Transverse colon (tissue), 4 donors: Measurements from ENCODE around the gene TTLL12. TPM values are rescaled to one million over a fixed set of nuclear protein-coding genes. Genes with fewer than 3 reads are reported as not detected.

Experiments used
- DNase-seq: peaks from one replicate; pipeline ENCODE4 v3.0.0-alpha.2; 2019
- H3K27ac ChIP-seq, 4 donors: fragments of 200-600 bp; sonication (generic); 2 replicates each; pipeline ENCODE4 v1.5.1; 2016 to 2018; ENCODE audit warnings: inconsistent platforms in 4 of 4
- H3K27me3 ChIP-seq: fragments of 200-600 bp; sonication (generic); 2 replicates; pipeline ENCODE4 v1.5.1; 2017; ENCODE audit warnings: inconsistent platforms
- H3K36me3 ChIP-seq, 4 donors: fragments of 200-600 bp; sonication (generic); 2 replicates each; pipeline ENCODE4 v1.5.1; 2017 to 2019; ENCODE audit warnings: inconsistent platforms in 4 of 4
- H3K4me1 ChIP-seq, 4 donors: fragments of 200-600 bp; sonication (generic); 2 replicates each; pipeline ENCODE4 v1.5.1; 2017 to 2020; ENCODE audit warnings: inconsistent platforms in 4 of 4
- H3K4me3 ChIP-seq, 4 donors: fragments of 200-600 bp; sonication (generic); 1 replicate in 1 of 4; 2 replicates in 3 of 4; pipeline versions ENCODE4 v1.5.1 to v1.6.1; 2017 to 2019; ENCODE audit warnings: inconsistent platforms in 4 of 4
- H3K9me3 ChIP-seq, 2 donors: fragments of 200-600 bp; sonication (generic); 2 replicates each; pipeline ENCODE4 v1.5.1; 2017 to 2019; ENCODE audit warnings: inconsistent platforms in 2 of 2
- CTCF ChIP-seq, 5 experiments: fragments of 200-600 bp in 3 of 5; fragments of 450-650 bp in 2 of 5; sonication (generic) in 3 of 5; IDR thresholded peaks; 1 replicate in 2 of 5; 2 replicates in 3 of 5; pipeline ENCODE4 v1.5.1; 2016 to 2017; ENCODE audit warnings: antibody characterized with exemption in 5 of 5, inconsistent platforms in 3 of 5, mild to moderate bottlenecking in 2 of 5, moderate library complexity in 1 of 5
- EP300 ChIP-seq: sonication (generic); formaldehyde crosslinking; IDR thresholded peaks from one replicate; pipeline ENCODE4 v1.6.1; 2017; ENCODE audit warnings: antibody characterized with exemption, low read depth
- POLR2A ChIP-seq: fragments of 450-650 bp; IDR thresholded peaks from one replicate; pipeline ENCODE4 v1.6.1; 2016; ENCODE audit warnings: antibody characterized with exemption, mild to moderate bottlenecking, moderate library complexity
- POLR2AphosphoS5 ChIP-seq, 3 donors: sonication (generic); formaldehyde crosslinking; IDR thresholded peaks; one replicate each; pipeline ENCODE4 v1.6.1; 2016; ENCODE audit warnings: antibody characterized with exemption in 3 of 3
- WGBS, 2 donors: methylation state at CpG; one replicate each; pipeline ENCODE4 v1.1.5; 2018; ENCODE audit warnings: low coverage in 1 of 2; 5-methylcytosine and 5-hydroxymethylcytosine counted together
- in situ Hi-C, 4 donors: fragments of 200-750 bp; cut with MboI; loops; one replicate each; pipeline versions ENCODE4 v1.15.0 to v1.15.1; 2017; ENCODE audit warnings: low sequenced_read_pairs in 3 of 4, low pct_ligation_motif_present in 1 of 4, low pct_unique_long_range_greater_than_20kb in 1 of 4
- intact Hi-C: fragments of 100-400 bp; cut with DNase I; formaldehyde crosslinking; loops from one replicate; pipeline ENCODE4 v1.15.1; 2023; ENCODE audit warnings: low total_unique reads
- total RNA-seq, 4 donors: library from RNA; depleted of rRNA; stranded (reverse); fragments of >200 nt; gene quantifications; one replicate each; pipeline ENCODE4 v1.1.0, GENCODE V29; 2016

Gene TTLL12
- total RNA-seq, 4 donors from 2014 or later = 88.1 to 171 (median 161) TPM

DNA sequence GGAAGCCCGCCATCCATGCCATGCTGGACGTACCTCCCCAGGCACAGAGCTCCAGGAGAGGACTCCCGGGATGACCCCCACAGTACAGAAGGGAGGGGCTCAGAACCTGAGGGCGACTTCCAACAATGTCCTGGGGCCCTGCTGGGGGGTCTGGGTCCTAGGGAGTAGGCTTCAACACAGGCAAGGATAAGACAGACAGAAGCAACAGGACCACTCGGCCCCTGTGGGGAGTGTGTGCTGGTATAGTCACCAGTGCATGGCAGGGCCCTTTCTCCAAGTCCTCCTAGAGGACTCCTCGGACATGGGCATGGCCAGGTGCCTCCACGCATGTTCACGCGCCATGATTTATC lies 16.8 kb downstream of the TTLL12 start:
- intact Hi-C loops = no loop called here
- WGBS, 2 donors = 92% methylated on average over 9 of the region's 9 CpGs; no CpG with 5 or more reads in 1 of the 2 donors
- no peaks in the 10 kb centered on the region for H3K9me3 ChIP-seq
- no peaks in the 10 kb centered on the region for H3K27me3 ChIP-seq
- in situ Hi-C loops = no loop called here
- no peak for DNase-seq
- peak overlapping the region in 1 of 4 donors; percentile 89 for H3K27ac ChIP-seq
- H3K4me1 ChIP-seq = peaks cover 0 to 16% (median 13%) of the 10 kb centered on the region in 4 donors
- TF ChIP-seq CTCF (IDR thresholded peaks at IDR 0.05) = no peak
- TF ChIP-seq EP300 = no peak
- no peak for TF ChIP-seq POLR2A
- no peak for TF ChIP-seq POLR2AphosphoS5 (IDR thresholded peaks at IDR 0.05)
- H3K4me3 ChIP-seq = peak overlapping the region in 1 of 4 donors; percentile 43
- H3K36me3 ChIP-seq = peaks cover 0 to 14% (median 2%) of the 10 kb centered on the region in 4 donors

- 85% methylated on average over 22 of the region's 23 CpGs; no CpG with 5 or more reads in 1 of the 2 donors for whole genome bisulfite sequencing, 2 donors
- Histone ChIP-seq H3K4me3 (no peak overlapping the region), H3K36me3 (peaks cover 0 to 14% (median 2%) of the 10 kb centered on the region in 4 donors)
Observed at GRCh38 chr22:43169310-43170130, 17.4 kb downstream of the TTLL12 start.

GRCh38 chr22:43168471-43169309 lies 18.2 kb downstream of the TTLL12 start:
- TF ChIP-seq CTCF (IDR thresholded peaks at IDR 0.05) (no peak), POLR2AphosphoS5 (IDR thresholded peaks at IDR 0.05) (no peak), EP300 (no peak), POLR2A (no peak)
- H3K27me3 ChIP-seq = no peaks in the 10 kb centered on the region
- H3K4me1 ChIP-seq = peaks cover 0 to 19% (median 16%) of the 10 kb centered on the region in 4 donors
- in situ Hi-C loops (no loop called here), intact Hi-C loops (no loop called here)
- H3K4me3 ChIP-seq = no peak overlapping the region
- no peaks in the 10 kb centered on the region for H3K9me3 ChIP-seq
- H3K36me3 ChIP-seq = peaks cover 0 to 6% (median 0%) of the 10 kb centered on the region in 4 donors
- no peak for DNase-seq
- H3K27ac ChIP-seq = no peak overlapping the region
- 85% methylated on average over 23 of the region's 25 CpGs; no CpG with 5 or more reads in 1 of the 2 donors for WGBS, 2 donors

More at GRCh38 chr22:43169310-43170130, 17.4 kb downstream of the TTLL12 start:
- intact Hi-C loops = no loop called here
- in situ Hi-C loops = no loop called here
- H3K27me3 ChIP-seq = no peaks in the 10 kb centered on the region
- no peak overlapping the region for H3K27ac ChIP-seq
- TF ChIP-seq EP300 (no peak), CTCF (IDR thresholded peaks at IDR 0.05) (no peak), POLR2AphosphoS5 (IDR thresholded peaks at IDR 0.05) (no peak), POLR2A (no peak)
- DNase-seq = no peak
- H3K4me1 ChIP-seq = peaks cover 0 to 16% (median 13%) of the 10 kb centered on the region in 4 donors
- H3K9me3 ChIP-seq = no peaks in the 10 kb centered on the region

GRCh38 chr22:43167001-43167589 lies 19.8 kb downstream of the TTLL12 start:
- intact Hi-C loops = no loop called here
- 93 to 100% methylated on average over 5 to 19 of the region's 19 CpGs for WGBS, 2 donors
- DNase-seq = no peak

More at GRCh38 chr22:43167001-43167589, 19.8 kb downstream of the TTLL12 start:
- H3K36me3 ChIP-seq = no peaks in the 10 kb centered on the region
- in situ Hi-C loops = no loop called here
- H3K4me3 ChIP-seq = no peak overlapping the region
- H3K27me3 ChIP-seq = no peaks in the 10 kb centered on the region
- TF ChIP-seq POLR2A = no peak
- TF ChIP-seq POLR2AphosphoS5 (IDR thresholded peaks at IDR 0.05) = no peak
- TF ChIP-seq CTCF (IDR thresholded peaks at IDR 0.05) = no peak
- no peak for TF ChIP-seq EP300
- H3K4me1 ChIP-seq = peaks cover 0 to 30% (median 24%) of the 10 kb centered on the region in 4 donors
- no peaks in the 10 kb centered on the region for H3K9me3 ChIP-seq
- H3K27ac ChIP-seq = no peak overlapping the region
